ENCODE measurements around the gene POFUT1. TPM values are rescaled to one million over a fixed set of nuclear protein-coding genes. Genes with fewer than 3 reads are reported as not detected.

The POFUT1 gene
- total and polyA plus RNA-seq, 4 donors, result 10.6 to 35.2 (median 23.1) TPM

DNA sequence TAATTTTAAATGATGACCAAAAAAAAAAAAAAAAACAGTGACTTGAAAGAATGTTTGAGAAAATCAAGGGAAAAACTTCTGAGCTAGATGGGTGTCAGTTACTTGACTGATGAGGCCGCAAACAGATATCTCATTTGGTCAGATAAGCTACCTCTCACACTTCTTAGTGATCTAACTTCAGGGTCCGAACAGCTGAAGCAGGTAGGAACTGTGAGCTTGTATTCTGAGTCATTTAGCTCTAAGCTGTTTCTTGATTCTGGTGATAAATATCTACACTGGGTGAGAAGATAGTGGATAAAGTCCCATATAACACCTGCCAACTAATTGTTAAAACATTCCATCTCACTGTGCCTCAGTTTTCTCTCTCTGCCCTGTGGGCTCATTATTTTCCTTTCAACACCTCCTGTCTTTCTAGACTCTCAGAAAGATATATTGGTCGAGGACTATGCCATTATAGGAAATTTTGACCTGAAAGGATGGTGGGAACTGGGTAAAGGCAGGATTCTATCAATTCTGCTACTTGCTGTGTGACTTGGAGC, 77.5 kb downstream of the POFUT1 start:
- Histone ChIP-seq H3K36me3 (ENCODE audit: control insufficient read depth in 1 of 2, insufficient read depth in 2 of 2, low read length in 1 of 2) (no peaks in the 10 kb centered on the region), H3K27ac (ENCODE audit: low read depth in 1 of 2, low read length in 2 of 2) (no peak overlapping the region), H3K9me3 (ENCODE audit: control insufficient read depth, low read length) (no peaks in the 10 kb centered on the region), H3K27me3 (ENCODE audit: control insufficient read depth in 1 of 2, insufficient read depth in 2 of 2, low read length in 1 of 2) (no peaks in the 10 kb centered on the region), H3K4me3 (ENCODE audit: low read length in 2 of 2) (no peak overlapping the region), H3K4me1 (ENCODE audit: control insufficient read depth in 1 of 2, insufficient read depth in 2 of 2, low read length in 2 of 2) (peaks cover 2% of the 10 kb centered on the region in 2 donors)
- 64 to 77% methylated on average over 3 of the region's 3 CpGs for WGBS, 2 donors
- intact Hi-C loops (cut with DNase I), result no loop called here
- ATAC-seq (ENCODE audit: low FRiP score) (no peak), DNase-seq (no peak)

GRCh38 chr20:32285621-32286371, 78.1 kb downstream of the POFUT1 start:
- no peak overlapping the region for H3K4me3 ChIP-seq (ENCODE audit: low read length in 2 of 2)
- ATAC-seq (ENCODE audit: low FRiP score) (no peak), DNase-seq (no peak)
- no peaks in the 10 kb centered on the region for H3K9me3 ChIP-seq (ENCODE audit: control insufficient read depth, low read length)
- peaks cover 2% of the 10 kb centered on the region in 2 donors for H3K4me1 ChIP-seq (ENCODE audit: control insufficient read depth in 1 of 2, insufficient read depth in 2 of 2, low read length in 2 of 2)
- H3K36me3 ChIP-seq (ENCODE audit: control insufficient read depth in 1 of 2, insufficient read depth in 2 of 2, low read length in 1 of 2), result no peaks in the 10 kb centered on the region
- no peaks in the 10 kb centered on the region for H3K27me3 ChIP-seq (ENCODE audit: control insufficient read depth in 1 of 2, insufficient read depth in 2 of 2, low read length in 1 of 2)
- WGBS, 2 donors, result 63 to 64% methylated on average over 4 of the region's 4 CpGs
- H3K27ac ChIP-seq (ENCODE audit: low read depth in 1 of 2, low read length in 2 of 2), result no peak overlapping the region
- intact Hi-C loops (cut with DNase I), result no loop called here

DNA sequence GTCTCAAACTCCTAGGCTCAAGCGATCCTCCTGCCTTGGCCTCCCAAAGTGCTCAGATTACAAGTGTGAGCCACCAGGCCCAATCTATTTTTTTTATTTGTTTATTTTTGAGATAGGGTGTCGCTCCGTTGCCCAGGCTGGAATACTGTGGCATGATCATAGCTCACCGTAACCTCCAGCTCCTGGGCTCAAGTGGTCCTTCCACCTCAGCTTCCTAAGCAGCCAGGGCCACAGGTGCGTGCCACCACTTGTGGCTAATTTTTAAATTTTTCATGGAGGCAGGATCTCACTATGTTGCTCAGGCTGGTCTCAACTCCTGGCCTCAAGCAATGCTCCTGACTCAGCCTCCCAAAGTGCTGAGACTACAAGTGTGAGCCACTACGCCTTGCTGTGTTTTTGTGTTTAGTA, 79.6 kb downstream of the POFUT1 start:
- DNase-seq, result no peak
- ATAC-seq (ENCODE audit: low FRiP score), result no peak
- Histone ChIP-seq H3K27ac (ENCODE audit: low read depth in 1 of 2, low read length in 2 of 2) (no peak overlapping the region), H3K27me3 (ENCODE audit: control insufficient read depth in 1 of 2, insufficient read depth in 2 of 2, low read length in 1 of 2) (no peaks in the 10 kb centered on the region), H3K4me3 (ENCODE audit: low read length in 2 of 2) (no peak overlapping the region), H3K4me1 (ENCODE audit: control insufficient read depth in 1 of 2, insufficient read depth in 2 of 2, low read length in 2 of 2) (peaks cover 2% of the 10 kb centered on the region in 2 donors), H3K9me3 (ENCODE audit: control insufficient read depth, low read length) (no peaks in the 10 kb centered on the region), H3K36me3 (ENCODE audit: control insufficient read depth in 1 of 2, insufficient read depth in 2 of 2, low read length in 1 of 2) (no peaks in the 10 kb centered on the region)
- intact Hi-C loops (cut with DNase I), result no loop called here
- WGBS, 2 donors, result 88 to 91% methylated on average over 6 of the region's 6 CpGs

Other genes with a start within 250 kb of the POFUT1 start
- gene XKR7, start 239.7 kb upstream of the POFUT1 start, total RNA-seq, result not detected
- under 1 TPM in 1 of 2 donors, not detected in 1; 0.13 TPM for gene XKR7, start 239.7 kb upstream of the POFUT1 start, polyA plus RNA-seq
- gene CCM2L, start 197.4 kb upstream of the POFUT1 start, total RNA-seq, result 10 to 100 TPM in 1 of 2 donors, 1 to 10 TPM in 1; 7.4 to 11.0 TPM
- 1 to 10 TPM in 1 of 2 donors, under 1 TPM in 1; 0.88 to 1.7 TPM for gene CCM2L, start 197.4 kb upstream of the POFUT1 start, polyA plus RNA-seq
- gene HCK, start 155.6 kb upstream of the POFUT1 start, total RNA-seq, result 10 to 100 TPM; 19.9 to 28.6 TPM
- 10 to 100 TPM in 1 of 2 donors, 1 to 10 TPM in 1; 4.0 to 20.7 TPM for gene HCK, start 155.6 kb upstream of the POFUT1 start, polyA plus RNA-seq
- gene TM9SF4, start 98.2 kb upstream of the POFUT1 start, total RNA-seq, result 10 to 100 TPM; 35.8 to 49.0 TPM
- gene TM9SF4, start 98.2 kb upstream of the POFUT1 start, polyA plus RNA-seq, result 10 to 100 TPM in 1 of 2 donors, 1 to 10 TPM in 1; 8.1 to 19.7 TPM
- gene PLAGL2, start 137 bp upstream of the POFUT1 start, total RNA-seq, result 1 to 10 TPM; 8.2 to 9.8 TPM
- gene PLAGL2, start 137 bp upstream of the POFUT1 start, polyA plus RNA-seq, result 1 to 10 TPM; 1.8 to 2.3 TPM
- 10 to 100 TPM; 26.6 to 28.0 TPM for gene KIF3B, start 69.8 kb downstream of the POFUT1 start, total RNA-seq
- gene KIF3B, start 69.8 kb downstream of the POFUT1 start, polyA plus RNA-seq, result 10 to 100 TPM; 12.9 to 19.8 TPM
- gene ASXL1, start 150.5 kb downstream of the POFUT1 start, total RNA-seq, result 100 to 1,000 TPM in 1 of 2 donors, 10 to 100 TPM in 1; 92.5 to 102 TPM
- 10 to 100 TPM; 18.0 to 51.7 TPM for gene ASXL1, start 150.5 kb downstream of the POFUT1 start, polyA plus RNA-seq